K562 (cell line): ENCODE measurements around the gene TMEM120B. TPM values are rescaled to one million over a fixed set of nuclear protein-coding genes. Genes with fewer than 3 reads are reported as not detected.

Experiments
- CHD7 ChIP-seq: fragments of 200-600 bp; sonication (generic); IDR thresholded peaks from one replicate; pipeline ENCODE4 v1.6.1; 2012; ENCODE audit warnings: mild to moderate bottlenecking, low read depth, low read length, inconsistent platforms
- LEF1 ChIP-seq: fragments of 450-650 bp; IDR thresholded peaks from 2 replicates; pipeline ENCODE4 v1.6.1; 2016; ENCODE audit warnings: mild to moderate bottlenecking
- SMC3 ChIP-seq: conservative IDR thresholded peaks from 2 replicates; pipeline ENCODE4 v1.6.1; 2011; ENCODE audit warnings: low read depth, low read length, improper control_type of control experiment; ENCODE audit not compliant: insufficient read depth
- SP1 ChIP-seq: sonication (generic); formaldehyde crosslinking; IDR thresholded peaks from 2 replicates; pipeline ENCODE4 v1.8.1; 2022; ENCODE audit warnings: mild to moderate bottlenecking, missing genetic modification reagents
- TGIF2 ChIP-seq: sonication (generic); formaldehyde crosslinking; IDR thresholded peaks from 2 replicates; pipeline ENCODE4 v1.8.1; 2022; ENCODE audit warnings: mild to moderate bottlenecking, missing genetic modification reagents, moderate library complexity
- THAP7 ChIP-seq: fragments of 250-450 bp; sonication (Bioruptor Pico); IDR thresholded peaks from 2 replicates; pipeline ENCODE4 v1.5.0; 2021
- THRA ChIP-seq: fragments of 450-650 bp; IDR thresholded peaks from 2 replicates; pipeline ENCODE4 v1.6.1; 2017; ENCODE audit warnings: mild to moderate bottlenecking, moderate library complexity
- ZNF277 ChIP-seq: fragments of 250-450 bp; sonication (Bioruptor Pico); IDR thresholded peaks from 2 replicates; pipeline ENCODE4 v1.8.0; 2022; ENCODE audit warnings: inconsistent platforms, mild to moderate bottlenecking, moderate library complexity, borderline replicate concordance
- ZNF57 ChIP-seq: fragments of 450-650 bp; formaldehyde crosslinking; IDR thresholded peaks from 2 replicates; pipeline ENCODE4 v1.4.0; 2020; ENCODE audit warnings: mild to moderate bottlenecking, moderate library complexity
- ZNF668 ChIP-seq: fragments of 250-450 bp; sonication (Bioruptor Pico); IDR thresholded peaks from 2 replicates; pipeline ENCODE4 v1.8.0; 2022; ENCODE audit warnings: mild to moderate bottlenecking, inconsistent platforms
- ZNF695 ChIP-seq: fragments of 450-650 bp; formaldehyde crosslinking; IDR thresholded peaks from 2 replicates; pipeline ENCODE4 v1.4.0; 2020; ENCODE audit warnings: mild to moderate bottlenecking, moderate library complexity
- ZNF766 ChIP-seq: fragments of 200-800 bp; sonication (Bioruptor generic); conservative IDR thresholded peaks from 2 replicates; pipeline ENCODE4 v1.6.1; 2016; ENCODE audit warnings: missing genetic modification characterization, missing compliant biosample characterization
- polyA plus RNA-seq, 8 experiments: library from polyadenylated mRNA; depleted of rRNA in 4 of 8; stranded (reverse) in 5 of 8; unstranded in 3 of 8; fragments of >200 nt; fragmentation: Nextera tagmentation in 2 of 8; fragmentation: Illumina TruSeq in 1 of 8; extraction: Ambion mirVana in 2 of 8; extraction: Trizol in 1 of 8; gene quantifications; 2 replicates each; pipeline versions ENCODE4 v1.2.1 to v1.2.3, GENCODE V29; 2011 to 2014; ENCODE audit warnings: inconsistent platforms in 1 of 8, missing spikeins in 1 of 8
- total RNA-seq, 7 experiments: library from RNA; depleted of rRNA in 6 of 7; stranded (reverse); fragments of >200 nt in 6 of 7; fragmentation: Illumina TruSeq in 2 of 7; extraction: Trizol in 2 of 7; gene quantifications; 2 replicates each; pipeline versions ENCODE4 v1.2.1 to v1.2.3, GENCODE V29; 2011 to 2021; ENCODE audit warnings: low replicate concordance in 1 of 7

Gene TMEM120B
- total and polyA plus RNA-seq, 9 of the 15 experiments (the other 6 are each of a cell fraction or from before 2014, with no cell fraction given), result 1.7 to 18.6 (median 7.4) TPM

- TF ChIP-seq CHD7 (no peak), ZNF668 (CRISPR knock-in tag) (no peak), LEF1 (no peak), SMC3 (no peak), THRA (no peak), ZNF57 (CRISPR knock-in tag) (no peak), SP1 (peak; percentile 66), THAP7 (CRISPR knock-in tag) (no peak), TGIF2 (no peak), ZNF766 (peak; percentile 55; the same call in 1 of the 2 replicates), ZNF695 (no peak), ZNF277 (CRISPR knock-in tag) (no peak)
Observed at GRCh38 chr12:121800694-121801594, 88.4 kb downstream of the TMEM120B start (continued).
